ENCODE results near the gene USP13. TPM values are rescaled to one million over a fixed set of nuclear protein-coding genes. Genes with fewer than 3 reads are reported as not detected.

Gene USP13
- total RNA-seq, 1 donor from 2014 or later = 15.4 TPM

GRCh38 chr3:179661777-179662176, 8.9 kb downstream of the USP13 start:
- Histone ChIP-seq H3K4me3 (no peak overlapping the region), H3K4me1 (peaks cover 13% of the 10 kb centered on the region), H3K27me3 (no peaks in the 10 kb centered on the region), H3K9me3 (no peaks in the 10 kb centered on the region), H3K27ac (no peak overlapping the region), H3K36me3 (no peaks in the 10 kb centered on the region)
- TF ChIP-seq CTCF (IDR thresholded peaks at IDR 0.05) = no peak
- ATAC-seq = no peak
- no peak for DNase-seq
- intact Hi-C loops (cut with DNase I) = no loop called here

GRCh38 chr3:179663093-179663492, 10.3 kb downstream of the USP13 start:
- H3K27ac ChIP-seq = no peak overlapping the region
- no peak for TF ChIP-seq CTCF (IDR thresholded peaks at IDR 0.05)
- no peaks in the 10 kb centered on the region for H3K27me3 ChIP-seq
- no peaks in the 10 kb centered on the region for H3K9me3 ChIP-seq
- H3K36me3 ChIP-seq = no peaks in the 10 kb centered on the region
- H3K4me1 ChIP-seq = peaks cover 16% of the 10 kb centered on the region
- ATAC-seq (no peak), DNase-seq (no peak)
- no peak overlapping the region for H3K4me3 ChIP-seq
- intact Hi-C loops (cut with DNase I) = no loop called here

GRCh38 chr3:179666030-179666429, 13.2 kb downstream of the USP13 start:
- H3K27me3 ChIP-seq = no peaks in the 10 kb centered on the region
- no peak for TF ChIP-seq CTCF (IDR thresholded peaks at IDR 0.05)
- no peaks in the 10 kb centered on the region for H3K36me3 ChIP-seq
- intact Hi-C loops (cut with DNase I) = no loop called here
- H3K4me1 ChIP-seq = peaks cover 16% of the 10 kb centered on the region
- H3K27ac ChIP-seq = peak overlapping the region; percentile 18
- H3K9me3 ChIP-seq = no peaks in the 10 kb centered on the region
- ATAC-seq (peak; percentile 7), DNase-seq (no peak)
- no peak overlapping the region for H3K4me3 ChIP-seq

GRCh38 chr3:179666436-179667035, 13.7 kb downstream of the USP13 start:
- Histone ChIP-seq H3K27ac (peak overlapping the region; percentile 18), H3K4me1 (peaks cover 16% of the 10 kb centered on the region), H3K27me3 (no peaks in the 10 kb centered on the region), H3K36me3 (no peaks in the 10 kb centered on the region), H3K9me3 (no peaks in the 10 kb centered on the region), H3K4me3 (no peak overlapping the region)
- ATAC-seq = peak; percentile 76
- peak; percentile 87 for DNase-seq
- TF ChIP-seq CTCF (IDR thresholded peaks at IDR 0.05) = no peak
- intact Hi-C loops (cut with DNase I) = no loop called here

GRCh38 chr3:179668429-179668828, 15.6 kb downstream of the USP13 start:
- TF ChIP-seq CTCF (IDR thresholded peaks at IDR 0.05) = no peak
- intact Hi-C loops (cut with DNase I) = no loop called here
- ATAC-seq (no peak), DNase-seq (no peak)
- Histone ChIP-seq H3K27ac (no peak overlapping the region), H3K27me3 (no peaks in the 10 kb centered on the region), H3K4me3 (no peak overlapping the region), H3K4me1 (peaks cover 31% of the 10 kb centered on the region), H3K36me3 (no peaks in the 10 kb centered on the region), H3K9me3 (no peaks in the 10 kb centered on the region)

- Histone ChIP-seq H3K36me3 (no peaks in the 10 kb centered on the region), H3K27ac (no peak overlapping the region), H3K9me3 (no peaks in the 10 kb centered on the region), H3K4me3 (no peak overlapping the region), H3K4me1 (peaks cover 31% of the 10 kb centered on the region), H3K27me3 (no peaks in the 10 kb centered on the region)
- DNase-seq (no peak), ATAC-seq (no peak)
- intact Hi-C loops (cut with DNase I) = no loop called here
- no peak for TF ChIP-seq CTCF (IDR thresholded peaks at IDR 0.05)
Observed at GRCh38 chr3:179670311-179670710, 17.5 kb downstream of the USP13 start.

All from upper lobe of right lung (tissue), 1 donor.